HG03432 (cell line): ENCODE data around the gene CNTLN.
"Not testable (repeated sequence)": the region's sequence is repeated elsewhere in the genome, so short reads cannot be mapped to it uniquely, and the experiment has no call there.

Experiments used
- ATAC-seq: cut with Tn5 transposase; IDR thresholded peaks from one replicate; pipeline ENCODE4 v1.9.1; 2021; ENCODE audit warnings: mild to moderate bottlenecking, moderate library complexity; ENCODE audit not compliant: unreplicated experiment

Gene CNTLN

GRCh38 chr9:17171309-17172094 lies 36.7 kb downstream of the CNTLN start:
- no peak for ATAC-seq

GRCh38 chr9:17177496-17177895 lies 42.7 kb downstream of the CNTLN start:
- not testable (repeated sequence) for ATAC-seq

DNA sequence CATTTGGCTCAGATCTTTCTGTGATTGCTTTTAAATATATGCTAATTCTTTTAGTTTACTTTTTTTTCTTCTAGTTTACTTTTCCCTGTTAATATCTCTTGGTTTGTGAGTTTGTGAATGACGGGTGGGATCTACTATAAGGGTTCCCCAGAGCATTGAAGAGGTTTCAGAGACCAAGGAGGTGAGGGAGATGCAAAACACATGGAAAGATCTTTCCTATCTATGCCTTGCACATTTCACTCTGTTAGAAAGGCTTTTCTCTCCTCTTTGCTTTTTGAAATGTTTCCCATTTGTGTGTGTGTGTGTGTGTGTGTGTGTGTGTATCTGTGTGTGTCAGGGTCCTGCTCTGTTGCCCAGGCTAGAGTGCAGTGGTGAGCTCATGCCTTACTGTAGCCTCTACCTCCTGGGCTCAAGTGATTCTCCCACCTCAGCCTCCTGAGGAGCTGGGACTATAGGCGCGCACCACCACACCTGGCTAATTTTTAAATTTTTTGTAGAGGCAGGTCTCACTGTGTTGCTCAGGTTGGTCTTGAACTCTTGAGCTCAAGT lies 50.7 kb downstream of the CNTLN start:
- no peak for ATAC-seq

- no peak for ATAC-seq
Measured at GRCh38 chr9:17191082-17191481, 56.2 kb downstream of the CNTLN start.

DNA sequence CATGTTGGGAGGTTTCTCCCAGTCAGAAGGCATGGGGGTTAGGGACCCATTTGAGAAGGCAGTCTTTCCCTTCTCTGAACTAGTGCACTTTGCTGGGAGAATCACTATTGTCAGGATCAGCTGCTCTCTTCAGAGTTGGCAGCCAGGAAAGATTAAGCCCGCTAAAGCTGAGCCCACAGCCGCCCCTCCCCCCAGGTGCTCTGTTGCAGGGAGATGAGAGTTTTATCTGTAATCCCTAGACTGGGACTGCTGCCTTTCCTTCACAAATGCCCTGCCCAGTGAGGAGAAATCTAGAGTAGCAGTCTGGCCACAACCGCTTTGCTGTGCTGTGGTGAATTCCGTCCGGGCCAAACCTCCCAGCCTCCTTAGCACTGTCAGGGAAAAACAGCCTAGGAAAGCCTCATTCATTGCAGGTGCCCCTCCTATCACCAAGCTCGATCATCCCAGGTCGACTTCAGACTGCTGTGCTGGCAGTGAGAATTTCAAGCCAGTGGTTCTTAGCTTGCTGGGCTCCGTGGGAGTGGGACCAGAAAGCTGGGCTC lies 69.8 kb downstream of the CNTLN start:
- no peak for ATAC-seq

- no peak for ATAC-seq
Measured at GRCh38 chr9:17216011-17216410, 81.2 kb downstream of the CNTLN start.

DNA sequence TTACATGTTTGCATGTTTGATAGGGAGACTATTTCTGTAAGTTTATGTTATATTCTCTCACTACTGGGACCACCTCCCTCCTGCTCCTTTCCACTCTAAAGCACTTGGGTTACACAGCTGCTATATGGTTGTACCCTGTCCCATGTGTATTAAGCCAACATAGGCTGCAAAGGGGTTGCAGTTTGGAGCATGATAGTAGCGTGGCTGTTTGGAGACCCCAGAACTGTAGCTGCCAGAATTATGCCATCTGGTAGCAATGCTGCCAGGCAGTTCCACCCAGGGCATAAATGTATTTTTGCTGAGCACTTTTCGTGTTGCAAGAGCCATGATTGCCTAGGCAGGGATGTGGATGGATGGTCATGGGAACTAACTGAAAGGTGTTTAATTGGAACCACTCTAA lies 81.8 kb downstream of the CNTLN start:
- ATAC-seq: no peak

DNA sequence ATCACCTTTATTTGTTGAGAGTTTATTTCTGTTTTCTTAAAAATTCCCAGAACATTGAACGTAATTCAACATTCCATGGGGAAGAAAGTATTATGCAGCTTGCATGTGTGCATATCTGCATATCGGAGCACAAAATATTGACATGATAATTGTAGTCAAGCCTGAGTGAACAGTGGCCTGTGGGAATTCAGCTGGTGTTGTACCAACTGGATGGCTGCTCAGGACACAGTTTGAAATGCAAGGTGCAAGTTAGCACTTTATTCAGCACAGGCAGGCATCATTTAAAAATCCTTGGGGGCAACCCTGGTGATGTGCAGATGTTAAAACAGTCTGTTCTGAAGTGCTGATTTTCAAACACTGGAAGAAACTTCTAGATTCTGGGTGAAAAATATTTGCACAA lies 82.4 kb downstream of the CNTLN start:
- no peak for ATAC-seq

DNA sequence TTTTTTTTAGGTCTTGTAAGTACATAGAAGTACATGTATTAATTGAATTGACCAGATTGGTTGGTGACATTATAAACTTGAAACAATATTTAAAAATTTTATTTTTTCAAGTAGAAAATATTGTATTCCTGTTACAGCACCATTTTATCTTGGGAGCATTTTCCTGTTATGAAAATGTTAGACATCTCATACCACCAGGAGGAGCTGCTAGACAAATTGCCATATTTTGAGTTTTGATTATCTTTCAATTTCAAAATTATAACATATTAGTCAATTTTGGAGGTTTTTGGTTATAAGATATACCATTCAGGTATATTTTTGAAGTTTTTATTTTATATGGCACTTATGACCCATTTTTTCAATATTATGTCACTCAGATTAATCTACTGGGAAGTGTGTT lies 84.4 kb downstream of the CNTLN start:
- ATAC-seq: no peak

DNA sequence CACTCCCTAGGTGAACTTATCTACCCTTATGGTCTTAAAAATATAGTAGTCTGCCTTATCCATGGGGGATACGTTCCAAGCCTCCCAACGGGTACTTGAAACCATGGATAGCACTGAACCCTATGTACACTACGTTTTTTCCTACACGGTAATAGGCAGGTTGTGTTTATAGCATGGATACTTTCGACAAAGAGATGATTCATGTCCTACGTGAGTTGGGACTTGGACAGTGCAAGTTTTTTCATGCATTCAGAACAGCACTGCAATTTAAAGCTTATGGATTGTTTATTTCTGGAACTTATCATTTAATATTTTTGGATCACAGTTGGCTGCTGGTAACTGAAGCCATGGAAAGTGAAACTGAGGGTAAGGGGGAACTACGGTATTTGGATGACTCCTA lies 88.1 kb downstream of the CNTLN start:
- no peak for ATAC-seq

DNA sequence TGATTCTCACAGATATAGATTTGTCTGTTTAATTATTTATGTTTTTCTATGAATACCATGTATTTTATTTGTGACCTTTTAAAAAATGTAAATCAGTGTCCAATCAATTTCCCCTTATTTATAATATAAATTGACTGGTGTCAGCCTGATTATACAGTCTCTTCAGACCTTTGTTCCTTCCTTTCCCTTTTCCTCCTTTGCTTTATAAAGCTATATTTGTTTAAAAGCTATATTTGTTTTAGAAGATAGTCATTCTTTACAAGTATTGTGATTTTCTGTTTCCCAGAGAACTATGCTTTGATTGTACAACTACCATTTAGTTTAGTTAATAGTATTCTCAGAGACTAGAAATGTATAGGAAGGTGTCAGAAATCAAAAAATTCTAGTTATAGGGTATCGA lies 90.6 kb downstream of the CNTLN start:
- ATAC-seq: no peak

DNA sequence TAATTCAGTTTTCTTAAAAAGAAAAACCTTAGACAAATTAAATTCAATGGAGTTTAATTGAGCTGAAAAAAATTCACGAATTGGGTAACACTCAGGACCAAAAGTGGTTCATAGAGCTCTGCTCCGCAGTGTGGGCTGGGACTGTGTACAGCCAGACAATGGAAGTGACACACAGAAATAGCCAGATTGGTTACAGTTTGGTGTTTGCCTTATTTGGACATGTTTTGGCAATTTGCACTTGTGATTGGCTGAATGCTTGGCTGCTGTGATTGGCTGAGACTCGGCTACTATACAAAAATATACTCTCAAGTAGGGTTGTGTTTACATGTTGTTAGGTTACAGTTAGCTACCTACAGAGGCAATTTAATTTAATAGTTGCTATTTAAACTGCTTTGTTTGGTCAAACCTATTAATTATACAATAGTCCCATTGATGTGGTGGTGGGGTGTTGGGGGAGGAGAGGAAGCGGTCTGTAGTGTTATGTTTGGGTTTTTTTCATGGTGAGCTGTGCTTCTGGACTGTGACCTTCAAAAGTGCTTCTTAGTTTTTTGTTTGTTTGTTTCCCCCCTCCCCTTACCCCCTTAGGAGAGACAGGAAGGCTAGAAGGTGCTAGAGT lies 95.2 kb downstream of the CNTLN start:
- ATAC-seq: no peak

DNA sequence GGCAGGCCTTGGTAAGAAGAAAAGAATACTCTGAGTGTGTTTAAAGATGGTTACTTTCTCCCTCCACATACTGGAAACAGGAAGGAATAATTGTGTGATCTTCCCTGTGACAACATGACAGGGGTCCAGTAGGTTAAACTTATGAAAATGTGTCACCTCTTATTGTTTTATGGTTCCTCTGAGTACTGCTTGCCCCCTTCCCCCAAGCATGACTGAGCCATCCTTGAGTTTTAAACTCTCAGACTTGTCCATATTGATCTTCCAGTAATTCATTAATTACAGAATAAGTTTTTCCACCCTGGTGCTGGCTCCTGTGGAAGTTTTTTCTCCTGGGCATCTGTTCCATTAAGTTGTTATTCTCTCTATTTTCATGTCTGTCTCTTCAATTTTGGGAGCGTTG lies 95.8 kb downstream of the CNTLN start:
- ATAC-seq: no peak

- ATAC-seq: no peak
Measured at GRCh38 chr9:17236147-17236546, 101.3 kb downstream of the CNTLN start.

DNA sequence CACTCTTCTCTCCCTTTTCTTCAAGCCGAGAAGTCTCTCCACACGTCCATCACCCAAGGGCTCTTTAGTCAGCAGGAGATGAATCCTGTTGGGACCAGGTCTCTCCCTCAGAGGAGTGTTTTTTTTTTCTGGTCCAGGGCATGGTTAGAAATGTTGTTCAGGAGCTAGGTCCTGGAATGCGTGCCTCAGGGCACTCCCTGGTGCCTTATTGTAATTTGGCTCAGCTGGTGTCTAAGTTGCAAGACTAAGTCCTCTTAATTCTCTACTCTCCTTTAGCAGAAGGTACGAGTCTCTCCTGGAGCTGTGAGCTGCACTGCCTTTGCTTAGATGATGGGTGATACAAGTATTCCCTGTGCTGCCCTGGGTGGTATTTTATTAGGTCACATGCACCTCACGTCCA lies 111.9 kb downstream of the CNTLN start:
- no peak for ATAC-seq

DNA sequence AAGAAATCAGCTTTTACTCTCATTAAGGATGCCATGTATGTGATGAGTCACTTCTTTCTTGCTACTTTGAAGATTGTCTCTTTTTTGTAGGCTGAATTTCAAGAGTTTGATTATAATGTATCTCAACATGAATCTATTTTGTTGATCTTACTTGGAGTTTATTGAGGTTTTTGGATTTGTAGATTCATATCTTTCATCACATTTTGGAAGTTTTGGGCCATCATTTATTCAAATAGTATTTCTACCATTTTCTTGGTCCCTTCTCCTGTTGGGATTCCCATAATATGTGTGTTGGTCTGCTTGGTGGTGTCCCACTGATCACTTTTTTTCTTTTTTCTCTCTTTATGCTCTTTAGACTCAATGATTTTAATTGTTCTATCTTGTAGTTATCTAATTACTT lies 116.3 kb downstream of the CNTLN start:
- no peak for ATAC-seq

GRCh38 chr9:17268531-17269188 lies 133.8 kb downstream of the CNTLN start:
- not testable (repeated sequence) for ATAC-seq

- ATAC-seq: no peak
Measured at GRCh38 chr9:17269799-17270198, 135.0 kb downstream of the CNTLN start.

DNA sequence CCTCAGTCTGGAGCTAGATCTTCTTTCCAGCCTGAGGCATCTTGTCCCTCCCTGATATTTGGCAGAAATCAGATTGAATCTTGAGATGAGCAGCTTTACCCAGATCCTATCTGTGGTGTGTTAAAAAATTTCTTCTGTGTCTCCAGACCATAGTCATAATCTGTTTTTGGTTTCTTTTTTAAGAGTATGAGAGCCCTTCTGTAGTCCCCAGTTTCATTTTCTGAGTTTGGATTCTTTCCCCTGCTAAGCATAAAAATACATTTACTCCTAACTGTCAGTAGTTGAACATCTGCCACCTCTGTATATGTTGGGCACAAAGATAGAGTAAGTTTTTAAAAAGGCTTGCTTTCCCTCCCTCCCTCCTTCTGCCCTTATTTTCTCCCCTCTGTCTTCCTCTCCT lies 137.7 kb downstream of the CNTLN start:
- ATAC-seq: no peak

- ATAC-seq: no peak
Measured at GRCh38 chr9:17280350-17281012, 145.6 kb downstream of the CNTLN start.

DNA sequence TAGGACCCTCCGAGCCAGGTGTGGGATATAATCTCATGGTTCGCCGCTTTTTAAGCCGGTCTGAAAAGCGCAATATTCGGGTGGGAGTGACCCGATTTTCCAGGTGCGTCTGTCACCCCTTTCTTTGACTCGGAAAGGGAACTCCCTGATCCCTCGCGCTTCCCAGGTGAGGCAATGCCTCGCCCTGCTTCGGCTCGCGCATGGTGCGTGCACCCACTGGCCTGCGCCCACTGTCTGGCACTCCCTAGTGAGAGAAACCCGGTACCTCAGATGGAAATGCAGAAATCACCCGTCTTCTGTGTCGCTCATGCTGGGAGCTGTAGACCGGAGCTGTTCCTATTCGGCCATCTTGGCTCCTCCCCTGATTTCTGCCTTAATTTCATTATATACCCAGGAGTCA lies 155.8 kb downstream of the CNTLN start:
- ATAC-seq: not testable (repeated sequence)
